Tibial artery (tissue), 4 donors: ENCODE measurements around the gene PSTK.

Experiments
- DNase-seq, 2 donors: peaks; one replicate each; pipeline ENCODE4 v3.0.0-alpha.2; 2019
- H3K27ac ChIP-seq, 2 donors: fragments of 200-600 bp; sonication (generic) in 1 of 2; 1 replicate in 1 of 2; 2 replicates in 1 of 2; pipeline ENCODE4 v1.5.1; 2018 to 2019; ENCODE audit warnings: mild to moderate bottlenecking in 1 of 2
- H3K27me3 ChIP-seq, 2 donors: fragments of 200-600 bp; sonication (generic) in 1 of 2; one replicate each; pipeline versions ENCODE4 v1.5.1 to v1.6.0; 2016 to 2019
- H3K36me3 ChIP-seq, 3 donors: fragments of 200-600 bp; sonication (generic) in 2 of 3; one replicate each; pipeline ENCODE4 v1.5.1; 2016 to 2019; ENCODE audit warnings: mild to moderate bottlenecking in 2 of 3
- H3K4me1 ChIP-seq, 4 donors: fragments of 200-600 bp; sonication (generic) in 2 of 4; 1 replicate in 3 of 4; 2 replicates in 1 of 4; pipeline ENCODE4 v1.5.1; 2016 to 2019
- H3K4me3 ChIP-seq, 2 donors: fragments of 200-600 bp; sonication (generic) in 1 of 2; 1 replicate in 1 of 2; 2 replicates in 1 of 2; pipeline ENCODE4 v1.5.1; 2018 to 2019; ENCODE audit warnings: mild to moderate bottlenecking in 2 of 2
- H3K9me3 ChIP-seq, 3 donors: fragments of 200-600 bp; sonication (generic) in 1 of 3; one replicate each; pipeline ENCODE4 v1.5.1; 2016 to 2019
- CTCF ChIP-seq, 2 experiments: fragments of 200-600 bp in 1 of 2; fragments of 450-650 bp in 1 of 2; IDR thresholded peaks; one replicate each; pipeline ENCODE4 v1.5.1; 2017 to 2019; ENCODE audit warnings: antibody characterized with exemption in 2 of 2, mild to moderate bottlenecking in 1 of 2, moderate library complexity in 1 of 2
- intact Hi-C: fragments of 100-400 bp; cut with DNase I; formaldehyde crosslinking; loops from one replicate; pipeline ENCODE4 v1.15.0; 2023; ENCODE audit warnings: low total_unique reads

PSTK gene

DNA sequence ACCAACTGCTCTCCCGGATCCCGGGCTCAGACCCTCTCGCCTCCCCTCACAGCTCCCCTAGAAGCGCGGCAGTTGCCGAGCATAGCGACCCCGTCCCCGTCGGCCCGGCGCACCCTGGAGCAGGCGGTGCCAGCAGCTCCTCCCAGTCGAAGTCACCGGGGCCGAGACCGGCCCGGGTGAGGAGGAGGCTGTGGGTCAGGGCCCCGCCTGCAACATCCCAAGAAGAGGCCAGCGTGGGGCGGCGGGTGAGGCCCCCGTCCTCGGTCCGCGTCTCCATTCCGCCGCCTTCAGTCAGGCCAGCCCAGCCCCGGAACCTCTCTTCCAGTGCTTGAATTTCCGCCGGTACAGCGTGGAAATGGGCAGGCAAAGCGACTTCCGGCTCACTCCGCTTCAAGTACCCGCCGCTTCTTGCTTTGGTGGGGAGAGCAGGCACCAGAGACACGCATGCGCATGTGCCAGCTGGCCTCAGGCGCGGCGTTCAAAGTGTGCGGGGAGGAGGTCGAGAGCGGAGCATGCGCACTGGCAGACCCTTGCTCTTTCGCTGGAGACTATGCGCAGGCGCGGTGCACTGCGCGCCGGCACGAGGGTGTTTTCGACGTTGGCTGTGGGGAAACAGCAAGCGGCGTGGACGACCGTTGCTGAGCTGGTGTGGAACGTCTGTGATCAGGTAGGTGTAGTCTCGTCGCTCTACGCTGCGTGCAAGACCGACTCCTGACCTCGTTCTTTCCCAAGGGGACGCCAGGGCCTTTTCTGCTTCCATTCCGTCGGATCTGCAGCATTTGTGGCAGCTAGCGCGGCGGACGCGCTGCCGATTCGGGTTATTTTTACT is 26.1 kb upstream of the PSTK start, which contains the start of gene C10orf88:
Gene C10orf88 (minus strand): TSS at position 326 of the 829 bp plus-strand sequence. CDS start 49 bp downstream, at position 277.
- intact Hi-C loops: loop anchor here (10.0 kb wide), 1 partner anchor 61 kb away; no protein-coding TSS in a partner anchor

GRCh38 chr10:122954731-122955050 is 25.5 kb upstream of the PSTK start:
- Histone ChIP-seq H3K4me3 (peak overlapping the region; percentile 74 to 88), H3K36me3 (peaks cover 0 to 4% (median 0%) of the 10 kb centered on the region in 3 donors), H3K27ac (peak overlapping the region in 1 of 2 donors; percentile 11), H3K9me3 (no peaks in the 10 kb centered on the region), H3K4me1 (peaks cover 0 to 27% (median 14%) of the 10 kb centered on the region in 4 donors), H3K27me3 (no peaks in the 10 kb centered on the region)
- TF ChIP-seq CTCF (IDR thresholded peaks at IDR 0.05): no peak
- DNase-seq: peak in 1 of 2 donors; percentile 64
- intact Hi-C loops: loop anchor here (10.0 kb wide), 1 partner anchor 60 kb away; no protein-coding TSS in a partner anchor

More for the DNA sequence above, 26.1 kb upstream of the PSTK start, which contains the start of gene C10orf88:
- TF ChIP-seq CTCF (IDR thresholded peaks at IDR 0.05): no peak
- H3K9me3 ChIP-seq: no peaks in the 10 kb centered on the region
- peaks cover 0 to 4% (median 4%) of the 10 kb centered on the region in 3 donors for H3K36me3 ChIP-seq
- peak; percentile 96 to 98 for DNase-seq
- peak within 1 kb of the TSS; percentile 74 to 88 for H3K4me3 ChIP-seq
- no peaks in the 10 kb centered on the region for H3K27me3 ChIP-seq
- peaks cover 0 to 27% (median 14%) of the 10 kb centered on the region in 4 donors for H3K4me1 ChIP-seq
- peak within 1 kb of the TSS; percentile 76 to 80 for H3K27ac ChIP-seq

DNA sequence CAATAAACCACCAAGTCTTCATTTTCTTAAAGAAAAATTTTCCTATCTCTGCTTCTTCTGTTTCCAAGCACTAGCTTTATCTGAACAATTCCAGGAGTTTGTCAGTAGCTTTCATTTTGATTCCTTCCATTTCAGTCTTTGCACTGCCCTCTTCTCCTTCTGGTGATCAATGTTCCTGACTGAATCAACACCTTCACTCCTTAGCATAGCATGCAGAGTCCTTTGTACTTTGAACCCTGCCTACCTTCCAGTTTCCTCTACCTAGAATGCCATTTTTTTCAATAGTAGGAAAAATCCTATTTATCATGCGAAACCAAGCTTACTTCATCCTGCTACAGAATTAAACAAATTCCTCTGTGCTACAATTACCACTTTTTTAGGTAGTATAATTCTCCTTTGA is 24.3 kb upstream of the PSTK start:
- DNase-seq: no peak
- intact Hi-C loops: loop anchor here (10.0 kb wide), 1 partner anchor 59 kb away; no protein-coding TSS in a partner anchor
- H3K27me3 ChIP-seq: no peaks in the 10 kb centered on the region

DNA sequence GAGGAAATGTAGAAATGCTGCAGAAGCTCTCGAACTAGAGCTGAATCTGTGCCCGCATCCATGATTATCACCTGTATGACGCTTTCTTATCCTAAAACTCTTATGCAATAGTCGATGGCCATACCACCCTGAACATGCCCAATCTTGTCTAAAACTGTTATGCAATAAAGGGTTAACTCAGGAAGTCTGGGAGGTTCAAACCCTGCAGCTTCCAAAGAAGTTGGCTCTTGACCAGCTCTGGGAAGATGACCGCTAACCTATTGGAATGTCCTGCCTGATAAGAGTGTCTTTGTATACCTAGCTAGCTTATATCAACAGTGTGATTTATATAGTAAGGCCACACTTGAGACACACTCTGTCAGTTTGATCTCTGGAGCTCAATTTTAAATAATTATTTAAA is 22.7 kb upstream of the PSTK start:
- peaks cover 0 to 16% (median 14%) of the 10 kb centered on the region in 4 donors for H3K4me1 ChIP-seq
- intact Hi-C loops: loop anchor here (10.0 kb wide), 1 partner anchor 57 kb away; no protein-coding TSS in a partner anchor
- H3K27ac ChIP-seq: no peak overlapping the region
- H3K4me3 ChIP-seq: no peak overlapping the region
- H3K9me3 ChIP-seq: no peaks in the 10 kb centered on the region
- no peak for DNase-seq
- no peak for TF ChIP-seq CTCF (IDR thresholded peaks at IDR 0.05)
- no peaks in the 10 kb centered on the region for H3K27me3 ChIP-seq
- no peaks in the 10 kb centered on the region for H3K36me3 ChIP-seq

More for the DNA sequence above, 24.3 kb upstream of the PSTK start:
- H3K27ac ChIP-seq: no peak overlapping the region
- H3K4me3 ChIP-seq: no peak overlapping the region
- no peaks in the 10 kb centered on the region for H3K36me3 ChIP-seq
- no peak for TF ChIP-seq CTCF (IDR thresholded peaks at IDR 0.05)
- peaks cover 0 to 27% (median 14%) of the 10 kb centered on the region in 4 donors for H3K4me1 ChIP-seq
- no peaks in the 10 kb centered on the region for H3K9me3 ChIP-seq

GRCh38 chr10:122962405-122962804 is 17.8 kb upstream of the PSTK start:
- intact Hi-C loops: no loop called here
- Histone ChIP-seq H3K36me3 (peaks cover 0 to 10% (median 6%) of the 10 kb centered on the region in 3 donors), H3K9me3 (peaks cover 0 to 11% (median 10%) of the 10 kb centered on the region in 3 donors), H3K27ac (no peak overlapping the region), H3K27me3 (no peaks in the 10 kb centered on the region), H3K4me1 (no peaks in the 10 kb centered on the region), H3K4me3 (no peak overlapping the region)
- no peak for TF ChIP-seq CTCF (IDR thresholded peaks at IDR 0.05)
- no peak for DNase-seq
